GM21717 (cell line): ENCODE results near the gene CHID1.

ENCODE experiments used
- ATAC-seq: cut with Tn5 transposase; IDR thresholded peaks from one replicate; pipeline ENCODE4 v1.9.1; 2021; ENCODE audit warnings: mild to moderate bottlenecking, moderate library complexity; ENCODE audit not compliant: unreplicated experiment

Gene CHID1

DNA sequence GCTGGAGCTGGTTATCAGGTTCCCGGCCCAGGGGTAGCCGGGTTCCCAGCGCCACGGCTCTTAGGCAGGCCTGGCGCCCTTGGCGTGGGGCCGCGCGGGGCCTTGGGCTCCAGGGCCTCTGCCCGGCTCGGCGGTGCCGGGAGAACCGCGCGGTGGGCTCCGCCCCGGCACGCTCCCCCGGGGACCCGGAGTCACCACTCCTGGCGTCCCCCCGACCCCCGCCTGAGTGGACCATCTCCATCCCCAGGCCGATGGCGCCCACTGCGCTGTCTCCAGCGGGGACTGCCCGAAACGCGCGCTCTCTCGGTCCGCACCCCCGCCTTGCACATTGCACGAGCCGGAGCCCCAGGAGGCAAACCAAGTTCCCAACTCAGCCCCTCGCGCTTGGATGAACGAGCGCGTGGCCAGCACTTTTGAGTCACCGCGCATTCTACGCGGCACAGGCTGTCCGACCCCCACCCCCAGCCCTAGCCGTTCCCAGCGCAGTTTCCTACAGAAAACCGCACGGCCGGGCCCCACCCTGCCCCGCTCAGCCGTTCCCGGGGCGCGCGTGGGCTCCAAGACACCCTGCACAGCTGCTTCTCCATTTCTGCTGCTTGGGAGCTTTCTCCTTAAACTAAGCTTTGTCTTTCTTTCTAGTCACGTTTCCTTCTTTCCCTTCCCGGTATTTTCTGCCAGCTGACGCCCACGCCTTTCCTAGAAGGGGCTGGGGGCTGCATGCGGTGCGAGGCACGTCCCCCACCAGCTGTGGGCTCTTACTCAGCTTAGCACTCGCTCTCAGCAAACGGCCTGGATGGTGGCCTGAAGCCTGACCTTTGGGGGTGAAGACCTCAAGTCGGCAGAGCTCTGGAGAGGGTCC is 650 bp upstream of the CHID1 start:
- peak; percentile 30 for ATAC-seq

GRCh38 chr11:910044-910588 is 494 bp downstream of the CHID1 start:
- peak; percentile 10 for ATAC-seq

- no peak for ATAC-seq
Measured at GRCh38 chr11:909406-909805, 1.2 kb downstream of the CHID1 start.

- ATAC-seq = no peak
Measured at GRCh38 chr11:908273-908672, 2.3 kb downstream of the CHID1 start.

DNA sequence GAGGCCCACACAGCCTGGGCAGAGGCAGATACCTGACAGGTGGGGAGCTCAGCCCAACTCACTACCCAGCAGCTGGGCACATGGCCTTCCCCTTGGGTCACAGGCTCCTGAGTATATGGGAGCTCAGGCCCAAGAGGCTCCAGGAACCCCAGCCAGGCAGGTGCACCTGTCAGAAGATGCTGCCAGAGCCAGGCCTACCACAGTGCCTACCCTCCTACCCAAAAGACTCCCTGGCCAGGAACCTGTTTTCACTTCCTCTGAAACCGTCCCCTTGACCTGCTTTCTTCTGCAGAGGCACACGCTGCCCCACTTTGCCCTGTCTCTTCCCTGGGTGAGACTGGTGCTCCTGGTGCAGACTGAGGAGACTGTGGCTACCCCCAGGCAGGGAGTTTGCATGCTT is 2.9 kb downstream of the CHID1 start:
- no peak for ATAC-seq

DNA sequence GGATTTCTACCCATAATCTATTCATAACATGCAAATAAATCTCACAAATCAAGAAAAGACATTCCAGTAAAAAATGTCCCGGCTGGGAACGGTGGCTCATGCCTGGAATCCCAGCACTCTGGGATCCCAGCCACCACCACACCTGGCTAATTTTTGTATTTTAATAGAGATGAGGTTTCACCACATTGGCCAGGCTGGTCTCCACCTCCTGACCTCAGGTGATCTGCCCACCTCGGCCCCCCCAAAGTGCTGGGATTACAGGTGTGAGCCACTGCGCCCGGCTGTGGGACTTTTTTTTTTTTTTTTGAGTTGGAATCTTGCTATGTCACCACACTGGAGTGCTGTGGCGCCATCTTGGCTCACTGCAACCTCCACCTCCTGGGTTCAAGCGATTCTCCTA is 4.7 kb downstream of the CHID1 start:
- ATAC-seq = no peak

DNA sequence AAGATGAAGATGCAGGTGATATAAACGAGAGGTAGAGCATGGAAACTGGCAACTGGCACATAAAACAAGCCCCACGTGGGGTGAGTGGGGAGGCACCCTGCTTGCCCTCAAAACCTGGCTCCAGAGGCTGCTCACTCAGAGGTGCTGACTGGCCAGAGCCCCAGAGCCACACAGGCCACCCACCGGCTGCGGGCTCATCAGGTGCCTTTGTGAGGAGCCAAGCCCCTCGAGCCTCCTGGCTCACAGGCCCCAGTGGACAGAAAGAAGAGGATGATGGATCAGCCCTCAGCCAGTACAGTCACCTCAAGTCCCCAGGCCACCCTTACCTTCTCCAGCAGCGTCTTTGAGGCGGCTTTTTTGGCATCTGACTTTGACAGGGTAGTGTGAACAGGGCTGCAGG is 6.2 kb downstream of the CHID1 start:
- ATAC-seq = no peak

- no peak for ATAC-seq
Measured at GRCh38 chr11:901452-902061, 9.1 kb downstream of the CHID1 start.

- no peak for ATAC-seq
Measured at GRCh38 chr11:900545-900944, 10.1 kb downstream of the CHID1 start.

DNA sequence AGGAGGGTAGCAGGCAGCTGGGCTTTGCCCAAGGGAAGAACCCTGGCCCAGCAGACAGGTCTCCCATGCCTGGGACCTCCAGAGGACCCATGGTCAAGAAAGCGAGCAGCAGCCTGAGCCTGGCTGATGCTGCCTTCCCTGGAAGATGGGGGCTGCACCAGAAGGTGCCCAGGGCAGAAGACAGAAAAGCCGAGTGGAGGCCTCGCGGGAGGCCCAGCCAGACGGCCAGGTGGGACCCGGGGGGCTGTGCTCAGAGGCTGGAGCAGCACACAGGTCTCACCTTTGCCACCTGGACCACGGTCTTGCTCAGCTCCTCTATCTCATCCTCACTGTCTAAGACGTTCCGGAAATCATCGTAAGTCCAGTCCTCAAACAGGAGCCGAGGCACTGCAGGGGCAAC is 10.9 kb downstream of the CHID1 start:
- ATAC-seq = no peak

DNA sequence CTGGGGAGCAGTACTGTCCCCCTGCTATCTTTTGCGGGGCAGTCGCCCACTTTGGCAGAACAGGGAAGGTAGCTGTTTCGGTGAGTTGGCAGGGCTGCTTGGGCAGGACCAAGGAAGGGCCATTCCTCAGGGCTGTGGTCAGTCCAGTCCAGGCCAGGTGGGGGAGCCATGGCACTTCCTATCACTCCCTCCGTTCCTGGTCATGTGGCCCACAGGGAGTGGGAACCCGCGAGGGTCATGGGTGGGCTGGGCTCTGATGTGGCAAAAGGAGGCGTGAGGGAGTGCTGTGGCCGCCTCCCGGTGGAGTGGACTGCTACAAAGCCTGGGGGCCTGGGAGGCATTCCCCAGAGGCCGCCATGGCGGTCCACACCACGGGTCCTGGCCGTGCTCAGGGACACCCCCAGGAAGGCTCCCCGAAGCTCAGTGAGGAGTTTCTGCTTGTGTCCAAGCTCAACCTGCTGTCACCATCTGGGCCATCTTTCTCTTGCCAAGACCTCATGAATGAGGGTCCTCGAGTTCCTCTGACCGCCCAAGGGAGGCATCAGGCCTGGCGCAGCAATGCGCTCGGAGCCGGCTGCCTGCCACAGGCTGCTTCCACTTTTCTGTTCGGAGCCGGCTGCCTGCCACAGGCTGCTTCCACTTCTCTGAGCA is 11.9 kb downstream of the CHID1 start:
- no peak for ATAC-seq

DNA sequence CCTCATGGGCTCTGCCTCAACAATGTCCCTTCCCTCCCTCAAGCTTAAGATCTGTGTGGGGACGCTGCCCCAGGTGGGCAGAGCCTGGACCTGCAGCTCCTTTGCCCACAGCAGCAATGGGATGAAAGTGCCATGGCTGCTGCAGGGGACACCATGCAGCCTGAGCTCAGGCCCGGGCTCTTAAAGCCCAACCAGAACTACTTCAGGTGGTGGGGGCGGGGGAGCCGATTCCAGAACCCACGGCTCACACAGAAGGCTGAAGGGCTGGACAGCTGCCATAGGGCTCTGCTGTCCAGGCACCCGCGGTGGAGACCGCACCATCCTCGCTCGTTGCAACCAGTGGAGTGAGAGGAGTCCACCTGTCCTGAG is 12.5 kb downstream of the CHID1 start:
- ATAC-seq = no peak

- ATAC-seq = no peak
Measured at GRCh38 chr11:897253-898142, 13.1 kb downstream of the CHID1 start.

GRCh38 chr11:895331-896110 is 15.1 kb downstream of the CHID1 start:
- no peak for ATAC-seq

DNA sequence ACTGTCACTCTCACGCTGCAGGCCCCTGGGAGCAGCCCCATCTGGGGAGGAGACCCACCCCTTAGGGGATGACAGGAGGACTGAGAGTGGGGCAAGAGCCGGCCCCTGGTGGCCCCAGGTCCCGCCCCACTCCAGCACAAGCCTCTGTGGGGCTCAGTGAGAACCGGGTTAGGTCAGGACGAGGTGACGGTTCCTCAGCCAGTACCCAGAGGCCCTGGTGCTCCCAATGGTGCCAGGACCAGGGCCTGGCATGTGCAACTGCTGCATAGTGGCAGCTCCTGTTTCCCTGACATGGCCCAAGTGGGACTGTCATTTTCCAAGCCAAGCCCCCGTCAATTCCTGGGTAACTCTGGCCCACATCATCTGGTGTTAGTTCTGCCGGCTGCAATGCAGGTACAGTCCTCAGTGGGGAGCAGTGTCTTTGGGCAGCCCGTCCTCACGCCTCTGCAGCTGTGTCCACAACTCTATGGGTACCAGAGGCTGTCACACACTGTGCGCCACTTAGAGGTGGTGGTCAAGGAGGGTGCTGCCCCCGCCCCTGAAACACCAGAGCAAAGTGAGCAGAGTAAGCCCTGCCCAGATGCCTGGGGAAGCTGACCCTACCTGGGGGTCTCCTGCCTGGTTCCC is 15.9 kb downstream of the CHID1 start:
- ATAC-seq = no peak

- ATAC-seq = no peak
Measured at GRCh38 chr11:893008-893654, 17.5 kb downstream of the CHID1 start.

GRCh38 chr11:890794-891540 is 19.6 kb downstream of the CHID1 start:
- no peak for ATAC-seq

DNA sequence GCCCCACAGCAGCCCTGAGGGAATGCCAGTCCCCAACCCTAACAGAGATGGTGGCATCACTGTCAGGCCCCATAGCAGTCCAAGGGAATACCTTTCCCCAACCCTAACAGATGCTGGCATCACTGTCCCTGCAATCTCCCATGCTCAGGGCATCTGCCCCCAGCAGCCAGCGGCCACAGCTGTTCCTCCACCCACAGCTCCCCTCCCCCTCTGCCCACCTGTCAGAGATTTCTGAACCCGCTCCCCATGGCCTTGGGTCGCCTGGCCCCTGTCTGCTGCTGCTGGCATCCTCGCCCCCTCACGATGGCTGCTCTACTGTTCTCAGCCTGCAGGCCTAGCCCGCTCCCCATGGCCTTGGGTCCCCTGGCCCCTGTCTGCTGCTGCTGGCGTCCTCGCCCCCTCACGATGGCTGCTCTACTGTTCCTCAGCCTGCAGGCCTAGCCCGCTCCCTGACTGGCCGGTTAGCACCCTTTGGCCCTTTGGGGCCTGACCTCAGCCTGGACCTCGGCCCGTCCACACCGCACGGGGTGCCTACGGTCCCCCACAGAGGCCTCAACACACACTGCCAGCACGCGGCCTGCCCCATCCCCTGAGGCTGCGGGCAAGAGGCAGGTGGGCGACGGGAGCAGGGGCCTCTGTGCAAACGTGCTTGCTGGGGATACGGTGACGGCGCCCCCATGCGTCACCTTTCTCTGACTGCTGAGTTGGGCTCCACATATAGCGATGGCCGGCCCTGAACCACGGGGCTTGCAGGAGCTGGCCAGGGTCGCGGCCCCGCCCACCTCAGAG is 20.7 kb downstream of the CHID1 start:
- ATAC-seq = no peak
